ENCODE results near the gene GFOD1.
"Not testable (repeated sequence)": the region's sequence is repeated elsewhere in the genome, so short reads cannot be mapped to it uniquely, and the experiment has no call there.

The GFOD1 gene

DNA sequence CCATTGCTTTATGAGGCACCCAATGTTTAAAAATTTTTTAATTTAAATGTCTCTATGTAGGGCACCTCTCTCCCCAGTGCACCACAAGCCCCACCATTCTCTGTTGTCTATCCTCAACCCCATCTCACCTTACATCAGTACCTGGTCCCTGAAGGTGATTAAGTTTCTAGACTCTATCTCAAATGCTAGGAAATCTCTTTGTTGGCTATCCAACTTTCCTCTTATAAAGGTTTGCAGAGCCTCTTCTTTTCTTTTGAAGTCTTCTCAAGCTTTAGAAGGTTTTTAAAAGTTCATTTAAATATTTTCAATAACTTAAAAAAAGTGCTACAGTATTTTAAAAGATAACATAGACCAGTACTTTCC is 82.5 kb downstream of the GFOD1 start:
- no peak for DNase-seq (ENCODE audit: low read depth in 2 of 2)

DNA sequence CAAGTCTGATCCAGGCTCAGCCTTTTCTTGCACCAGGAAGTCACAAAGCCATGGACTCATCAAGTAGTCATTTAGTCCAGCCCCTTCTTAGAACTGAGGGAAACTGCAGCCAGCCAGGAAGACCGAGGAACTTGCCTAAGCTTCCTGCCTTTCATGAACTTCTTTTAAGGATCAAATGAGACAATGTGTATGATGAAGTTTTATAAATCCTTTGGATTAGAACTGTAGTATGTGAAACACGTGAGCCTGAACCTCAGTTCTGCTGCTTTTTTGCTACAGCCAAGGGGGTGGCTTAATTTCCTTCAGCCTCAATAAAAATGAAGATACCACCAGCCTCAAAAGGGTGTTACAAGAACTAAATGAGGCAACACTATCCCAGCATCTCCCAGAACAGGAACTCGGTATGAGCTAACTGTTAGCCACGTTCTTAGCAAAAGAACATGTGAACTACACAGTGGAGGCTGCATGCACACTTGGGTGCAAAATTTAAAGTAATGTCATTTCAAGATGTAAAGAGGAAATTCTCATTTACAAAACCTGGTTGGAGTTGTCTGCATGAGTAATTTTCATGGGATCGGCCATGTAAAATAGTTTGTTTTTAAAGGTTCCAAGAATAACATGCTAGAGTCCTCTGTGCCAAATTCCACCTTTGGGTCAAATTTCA is 83.0 kb downstream of the GFOD1 start:
- no peak for DNase-seq (ENCODE audit: low read depth in 2 of 2)

- no peak for DNase-seq (ENCODE audit: low read depth in 2 of 2)
These were observed 84.7 kb downstream of the GFOD1 start for GRCh38 chr6:13402711-13403110.

DNA sequence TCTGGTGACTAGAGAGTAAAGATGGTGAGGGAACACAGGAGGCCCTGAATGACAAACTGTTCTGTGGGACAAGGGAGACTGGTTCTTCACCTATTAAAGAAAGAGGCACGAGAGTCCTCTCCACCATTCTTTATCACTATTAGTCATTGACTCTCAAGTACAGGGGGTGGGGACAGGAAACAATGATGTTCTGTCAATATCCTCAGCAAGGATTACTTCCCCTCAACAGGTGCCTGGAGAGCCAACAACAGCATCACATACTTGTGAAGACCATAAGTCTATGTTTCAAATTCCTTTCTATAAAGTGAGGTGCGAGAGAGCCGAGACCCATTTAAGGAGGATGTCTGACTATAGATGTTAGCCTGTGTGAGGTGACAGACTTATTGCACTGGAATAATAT is 86.6 kb downstream of the GFOD1 start:
- DNase-seq (ENCODE audit: low read depth in 2 of 2), result no peak

DNA sequence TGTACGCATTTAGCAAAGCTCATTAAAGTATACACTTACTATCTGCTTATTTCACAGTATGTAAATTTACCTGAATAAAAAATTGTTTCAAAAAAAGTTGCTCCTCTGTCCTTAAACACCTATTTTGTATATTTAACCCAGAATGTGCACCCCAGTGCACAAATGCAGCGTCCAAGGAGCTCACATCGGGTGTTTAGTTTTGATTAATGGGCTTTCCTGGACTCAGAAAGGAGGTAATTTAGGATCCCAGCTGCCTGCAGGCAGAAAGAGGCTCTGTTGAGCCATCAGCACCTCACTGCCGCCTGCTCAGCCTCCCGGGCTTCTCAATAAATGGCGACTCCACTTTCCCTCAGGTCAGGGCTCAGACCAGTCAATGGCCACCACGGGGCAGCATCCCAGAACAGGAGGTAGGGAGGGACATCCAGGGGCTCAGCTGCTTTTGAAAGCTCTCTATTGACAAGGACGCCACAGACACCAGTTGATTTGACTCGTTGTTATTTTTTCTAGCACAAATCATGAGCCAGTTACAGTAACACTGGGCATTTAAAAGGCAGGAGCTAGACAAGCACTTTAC is 88.9 kb downstream of the GFOD1 start:
- DNase-seq (ENCODE audit: low read depth in 2 of 2), result no peak

DNA sequence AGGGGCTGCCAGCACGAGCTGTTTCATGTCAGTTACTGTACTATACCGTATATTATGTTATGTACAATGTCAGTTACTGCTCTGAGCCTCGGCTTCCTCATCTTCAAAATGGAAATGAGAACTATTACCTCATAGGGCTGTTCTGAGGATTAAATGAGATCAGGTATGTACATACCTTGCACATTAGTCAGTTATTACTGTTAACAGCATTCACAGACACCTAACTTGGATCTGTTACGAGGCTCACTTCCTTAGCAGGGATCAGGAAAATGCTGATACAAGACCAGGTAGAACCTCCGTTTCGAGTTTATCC is 89.4 kb downstream of the GFOD1 start:
- DNase-seq (ENCODE audit: low read depth in 2 of 2), result no peak

DNA sequence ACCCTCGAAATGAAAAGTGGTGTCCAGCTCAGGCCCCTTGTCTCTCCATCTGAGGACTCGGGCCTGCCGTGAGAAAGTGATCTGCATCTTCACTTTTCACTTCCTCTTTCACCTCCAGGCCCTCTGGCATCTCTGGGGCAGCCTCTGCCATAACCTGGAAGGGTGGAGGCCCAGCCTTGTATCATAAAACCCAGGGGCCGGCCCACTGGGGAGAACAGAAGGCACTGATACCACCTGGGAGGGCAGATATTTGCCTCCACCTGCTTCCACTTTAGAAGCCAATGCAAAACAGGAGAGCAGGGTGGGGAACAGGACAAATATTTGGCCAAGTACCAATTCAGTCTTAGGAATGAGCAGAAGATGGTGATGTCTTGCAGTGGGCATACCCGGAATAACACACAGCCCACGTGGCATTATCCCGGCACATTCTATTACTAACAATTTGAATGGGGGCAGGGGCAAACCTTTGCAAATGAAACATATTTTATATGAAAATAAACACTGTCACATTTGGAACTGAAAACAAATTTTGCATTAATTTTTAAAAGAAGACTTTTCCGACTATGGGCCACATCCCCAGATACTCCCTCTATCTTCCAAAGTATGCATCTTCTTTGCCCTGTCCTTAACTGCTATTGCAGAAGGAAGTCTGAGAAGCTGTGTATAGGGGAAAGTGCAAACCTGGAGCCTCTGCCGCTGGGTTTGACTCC is 89.9 kb downstream of the GFOD1 start:
- no peak for DNase-seq (ENCODE audit: low read depth in 2 of 2)

GRCh38 chr6:13396241-13396792 is 91.1 kb downstream of the GFOD1 start:
- no peak for DNase-seq (ENCODE audit: low read depth in 2 of 2)

DNA sequence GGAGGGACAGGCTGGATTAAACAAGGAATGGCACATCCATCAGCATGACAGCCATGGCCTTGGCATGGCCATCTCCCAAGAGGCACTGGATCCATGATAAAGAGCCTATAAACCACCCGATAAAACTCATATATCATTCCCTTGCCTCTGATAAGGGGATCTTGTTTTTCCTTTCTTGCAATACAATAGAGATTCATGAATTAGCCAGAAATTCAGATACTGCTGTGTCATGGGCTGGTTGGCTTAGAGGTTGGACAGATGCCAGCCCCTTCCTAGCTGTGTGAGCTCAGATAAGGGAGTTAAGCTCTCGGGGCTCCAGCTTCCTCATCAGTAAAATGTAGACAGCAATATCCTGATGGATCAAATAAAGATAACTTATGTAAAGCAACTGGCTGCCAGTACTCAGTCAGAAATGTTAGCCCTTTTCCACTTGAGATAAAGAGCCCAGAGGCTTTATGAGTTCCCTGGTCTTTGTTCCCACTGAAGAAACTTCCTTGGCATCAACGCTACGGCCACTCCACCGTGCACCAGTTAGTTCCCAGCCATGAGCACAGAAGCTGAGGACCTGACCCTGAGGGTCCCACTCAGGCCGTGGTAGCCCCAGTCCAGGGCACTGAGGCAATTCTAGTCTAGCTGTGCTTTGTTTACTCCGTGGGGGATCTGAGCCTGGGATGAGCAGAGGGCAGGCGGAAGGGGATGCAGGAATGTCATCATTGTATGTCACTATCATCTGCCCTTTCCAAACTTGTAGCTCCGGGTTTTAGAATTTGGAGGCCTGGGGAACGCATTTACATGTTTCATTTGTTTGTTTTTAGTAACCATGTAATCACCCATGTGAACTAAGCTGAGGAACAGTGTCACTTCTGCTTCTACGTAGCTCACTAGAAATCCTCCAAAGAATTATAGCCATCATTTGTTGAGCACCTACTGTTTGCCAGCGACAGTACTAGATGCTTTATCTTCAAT is 91.8 kb downstream of the GFOD1 start:
- no peak for DNase-seq (ENCODE audit: low read depth in 2 of 2)

DNA sequence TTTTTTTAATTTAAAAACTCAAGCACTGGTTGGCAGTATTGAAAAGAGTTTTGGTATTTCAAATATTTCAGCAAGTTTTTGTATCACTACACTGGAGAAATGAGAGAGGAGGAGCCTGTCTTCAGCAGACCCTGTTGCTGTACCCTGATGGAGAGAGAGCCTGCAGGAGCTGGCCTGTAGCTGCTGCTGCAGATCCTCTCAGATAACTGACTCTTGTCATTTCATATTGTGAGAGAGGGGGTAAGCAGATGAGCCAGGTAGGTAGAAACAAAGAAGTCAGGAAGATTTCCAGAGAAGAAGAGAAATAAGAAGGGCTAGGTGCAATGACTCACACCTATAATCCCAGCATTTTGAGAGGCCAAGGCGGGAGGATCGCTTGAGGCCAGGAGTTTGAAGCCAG is 94.9 kb downstream of the GFOD1 start:
- DNase-seq (ENCODE audit: low read depth in 2 of 2), result no peak

DNA sequence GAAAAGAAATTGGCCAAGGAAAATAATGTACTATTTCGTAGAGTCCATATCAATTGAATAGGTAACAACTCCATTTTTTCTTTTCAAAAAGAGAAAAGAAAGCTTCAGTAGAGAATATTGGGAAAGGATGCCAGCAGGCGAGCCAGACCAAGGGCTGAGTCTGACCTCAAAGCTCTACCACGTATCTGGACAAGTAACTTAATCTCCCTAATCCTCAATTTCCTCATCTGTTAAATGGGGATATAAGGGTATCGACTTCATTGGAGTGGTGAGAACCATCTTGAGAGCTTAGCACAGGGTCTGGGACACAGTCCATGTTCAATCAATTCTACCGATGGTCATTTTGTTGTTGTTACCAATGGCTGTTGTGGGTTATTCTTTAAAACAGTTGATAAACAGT is 95.9 kb downstream of the GFOD1 start:
- DNase-seq (ENCODE audit: low read depth in 2 of 2), result no peak

DNA sequence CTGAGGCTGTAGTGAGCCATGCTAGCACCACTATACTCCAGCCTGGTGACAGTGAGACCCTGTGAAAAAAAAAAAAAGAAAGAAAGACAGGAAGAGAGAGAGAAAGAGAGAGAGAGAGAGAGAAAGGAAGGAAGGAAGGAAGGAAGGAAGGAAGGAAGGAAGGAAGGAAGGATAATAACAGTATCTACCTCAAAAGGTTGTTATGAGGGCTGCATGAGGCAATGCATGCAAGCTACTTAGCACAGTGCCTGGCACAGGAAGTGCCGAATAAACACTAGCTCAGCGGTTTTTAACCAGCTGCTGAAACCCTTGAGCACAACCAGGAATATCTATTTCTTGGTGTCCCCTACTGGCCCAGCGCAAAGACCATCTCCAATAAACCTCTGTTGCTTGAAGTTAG is 96.7 kb downstream of the GFOD1 start:
- no peak for DNase-seq (ENCODE audit: low read depth in 2 of 2)

DNA sequence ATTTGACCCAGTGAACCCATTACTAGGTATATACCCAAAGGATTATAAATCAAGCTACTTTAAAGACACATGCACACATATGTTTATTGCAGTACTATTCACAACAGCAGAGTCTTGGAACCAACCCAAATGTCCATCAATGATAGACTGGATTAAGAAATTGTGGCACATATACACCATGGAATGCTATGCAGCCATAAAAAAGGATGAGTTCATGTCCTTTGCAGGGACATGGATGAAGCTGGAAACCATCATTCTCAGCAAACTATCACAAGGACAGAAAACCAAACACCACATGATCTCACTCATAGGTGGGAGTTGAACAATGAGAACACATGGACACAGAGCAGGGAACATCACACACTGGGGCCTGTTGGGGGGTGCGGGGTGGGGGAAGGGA is 98.2 kb downstream of the GFOD1 start:
- DNase-seq (ENCODE audit: low read depth in 2 of 2), result not testable (repeated sequence)

DNA sequence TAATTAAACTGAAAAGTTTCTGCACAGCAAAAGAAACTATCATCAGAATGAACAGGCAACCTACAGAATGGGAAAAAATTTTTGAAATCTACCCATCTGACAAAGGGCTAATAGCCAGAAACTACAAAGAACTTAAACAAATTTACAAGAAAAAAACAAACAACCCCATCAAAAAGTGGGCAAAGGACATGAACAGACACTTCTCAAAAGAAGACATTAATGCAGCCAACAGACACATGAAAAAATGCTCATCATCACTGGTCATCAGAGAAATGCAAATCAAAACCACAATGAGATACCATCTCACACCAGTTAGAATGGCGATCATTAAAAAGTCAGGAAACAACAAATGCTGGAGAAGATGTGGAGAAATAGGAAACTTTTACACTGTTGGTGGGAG is 98.6 kb downstream of the GFOD1 start:
- not testable (repeated sequence) for DNase-seq (ENCODE audit: low read depth in 2 of 2)

DNA sequence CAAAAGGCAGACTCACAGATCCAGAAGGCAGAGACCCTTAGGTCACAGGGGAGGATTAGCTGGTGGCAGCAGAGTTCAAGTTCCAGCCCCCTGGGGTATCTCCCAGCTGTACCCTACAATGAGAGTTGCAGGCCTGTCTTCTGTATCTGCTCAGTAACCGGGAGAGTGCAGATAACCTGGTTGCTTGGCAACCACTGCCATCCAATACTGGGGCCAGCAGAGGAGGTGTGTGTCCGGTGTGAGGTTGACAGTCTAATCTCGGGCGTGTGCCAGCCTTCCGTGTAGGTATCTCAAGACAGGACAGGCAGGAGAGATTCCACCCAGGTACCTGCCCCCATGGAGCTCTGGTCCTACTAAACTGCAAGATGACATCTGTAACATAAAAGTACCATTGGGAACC is 102.4 kb downstream of the GFOD1 start:
- no peak for DNase-seq (ENCODE audit: low read depth in 2 of 2)

DNA sequence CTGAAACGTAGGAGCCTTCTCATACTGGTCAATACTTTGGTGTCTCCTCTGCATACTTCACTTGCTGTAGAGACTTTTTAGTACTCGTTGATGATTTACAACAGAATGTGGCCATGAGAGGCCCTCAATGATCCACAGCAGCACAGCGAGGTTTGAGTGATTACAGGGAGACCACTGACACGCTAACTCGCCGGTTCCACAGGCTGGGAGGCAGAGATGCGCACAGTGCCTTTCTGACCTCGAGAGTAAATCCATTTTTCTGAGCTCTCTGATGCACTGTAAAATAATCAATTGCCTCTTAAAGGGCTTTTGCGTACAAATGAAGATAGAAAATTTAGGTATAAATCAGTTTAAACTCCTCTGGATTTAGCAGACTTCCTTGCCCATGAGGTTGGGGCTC is 102.9 kb downstream of the GFOD1 start:
- DNase-seq (ENCODE audit: low read depth in 2 of 2), result no peak

- DNase-seq (ENCODE audit: low read depth in 2 of 2), result no peak
These were observed 103.9 kb downstream of the GFOD1 start for GRCh38 chr6:13383328-13384163.

DNA sequence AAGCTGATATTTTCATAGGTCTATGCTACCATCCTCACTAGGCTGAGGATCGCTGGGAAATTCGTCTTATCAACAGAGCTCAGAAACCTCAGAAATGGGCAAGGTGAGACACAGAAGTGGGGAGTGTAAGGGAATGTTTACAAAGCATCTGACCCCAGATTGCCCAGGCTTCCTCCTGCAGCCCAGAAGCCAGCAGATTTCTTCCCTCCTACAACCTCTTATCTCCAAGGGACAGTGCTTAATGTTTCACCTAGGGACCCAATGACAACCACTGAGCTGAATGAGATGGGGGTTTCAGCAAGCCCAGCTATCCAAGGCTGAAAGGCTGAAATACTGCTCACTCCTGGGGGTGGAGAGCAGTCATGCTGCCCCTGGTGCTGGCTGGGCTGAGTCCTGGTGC is 106.6 kb downstream of the GFOD1 start:
- no peak for DNase-seq (ENCODE audit: low read depth in 2 of 2)

DNA sequence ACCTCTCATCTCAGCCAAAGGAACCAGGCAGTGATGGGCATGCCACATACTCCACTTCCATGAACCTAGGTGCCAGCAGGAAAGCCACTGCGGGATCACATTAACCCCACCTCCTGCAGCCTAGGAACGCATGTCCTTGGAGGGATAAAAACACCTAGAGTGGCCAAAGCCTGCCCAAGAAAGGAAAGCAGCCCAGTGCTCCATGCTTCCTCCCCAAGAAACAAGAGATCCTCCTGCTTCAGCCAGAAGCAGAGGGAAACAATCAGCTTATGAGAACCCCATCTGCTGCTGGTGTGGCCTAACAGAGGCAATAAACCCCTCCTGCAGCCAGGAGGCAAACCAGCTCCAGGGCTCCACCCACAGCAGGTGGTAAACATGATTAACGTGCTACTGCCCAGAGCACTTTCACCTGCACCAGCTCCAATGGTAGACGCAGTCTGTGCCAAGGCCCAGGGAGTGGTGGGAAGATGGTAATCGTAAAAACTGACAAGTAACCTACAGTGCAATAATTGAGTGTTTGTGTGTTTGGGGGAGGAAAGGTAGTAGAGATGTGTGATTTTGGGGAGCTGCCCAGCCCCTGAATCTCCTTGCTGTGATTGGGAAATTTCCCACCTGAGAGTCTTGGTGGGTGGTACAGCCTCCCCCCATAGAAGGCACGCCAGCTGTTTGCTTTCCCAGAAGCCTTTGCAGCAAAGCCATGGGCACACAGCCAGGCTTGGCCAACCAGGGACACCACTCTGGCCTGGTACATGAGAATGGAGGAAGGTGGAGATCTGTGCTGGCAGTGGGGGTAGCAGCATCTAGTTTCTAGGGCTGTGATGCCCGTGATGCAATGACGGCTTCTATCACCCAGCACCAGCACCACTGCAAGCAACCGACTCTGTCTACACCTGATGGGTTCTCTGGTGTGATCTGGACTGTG is 108.5 kb downstream of the GFOD1 start:
- DNase-seq (ENCODE audit: low read depth in 2 of 2), result no peak

All from activated CD8-positive, alpha-beta memory T cell treated with anti-CD3 and anti-CD28 coated beads for 4 hours (primary cell).